ENCODE measurements around the gene GJB3.

The GJB3 gene

DNA sequence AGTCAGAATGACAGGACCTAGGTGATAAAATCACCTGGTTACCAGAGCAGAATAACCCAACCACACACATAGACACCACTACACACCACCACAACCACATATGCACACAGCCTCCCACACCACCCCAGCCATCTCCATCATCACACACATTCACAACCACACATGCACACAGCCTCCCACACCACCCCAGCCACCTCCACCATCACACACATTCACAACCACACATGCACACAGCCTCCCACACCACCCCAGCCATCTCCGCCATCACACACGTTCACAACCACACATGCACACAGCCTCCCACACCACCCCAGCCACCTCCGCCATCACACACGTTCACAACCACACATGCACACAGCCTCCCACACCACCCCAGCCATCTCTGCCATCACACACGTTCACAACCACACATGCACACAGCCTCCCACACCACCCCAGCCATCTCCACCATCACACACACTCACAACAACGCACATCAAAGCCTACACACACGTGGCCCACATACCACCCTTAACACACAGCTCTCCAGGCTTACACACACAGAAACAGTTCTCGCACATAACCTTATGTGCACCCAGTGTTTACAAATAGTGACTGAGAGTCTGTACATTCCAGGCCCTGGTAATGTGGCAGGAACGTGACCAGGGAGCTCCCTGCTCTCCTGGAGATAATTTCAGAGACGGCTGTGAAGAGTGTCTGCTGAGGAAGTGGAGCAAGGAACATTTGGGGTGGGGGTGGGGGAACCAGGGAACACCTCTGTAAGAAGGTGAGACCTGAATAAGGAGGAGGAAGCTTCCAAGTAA is 3.3 kb upstream of the GJB3 start:
- TF ChIP-seq, protein P1, sequence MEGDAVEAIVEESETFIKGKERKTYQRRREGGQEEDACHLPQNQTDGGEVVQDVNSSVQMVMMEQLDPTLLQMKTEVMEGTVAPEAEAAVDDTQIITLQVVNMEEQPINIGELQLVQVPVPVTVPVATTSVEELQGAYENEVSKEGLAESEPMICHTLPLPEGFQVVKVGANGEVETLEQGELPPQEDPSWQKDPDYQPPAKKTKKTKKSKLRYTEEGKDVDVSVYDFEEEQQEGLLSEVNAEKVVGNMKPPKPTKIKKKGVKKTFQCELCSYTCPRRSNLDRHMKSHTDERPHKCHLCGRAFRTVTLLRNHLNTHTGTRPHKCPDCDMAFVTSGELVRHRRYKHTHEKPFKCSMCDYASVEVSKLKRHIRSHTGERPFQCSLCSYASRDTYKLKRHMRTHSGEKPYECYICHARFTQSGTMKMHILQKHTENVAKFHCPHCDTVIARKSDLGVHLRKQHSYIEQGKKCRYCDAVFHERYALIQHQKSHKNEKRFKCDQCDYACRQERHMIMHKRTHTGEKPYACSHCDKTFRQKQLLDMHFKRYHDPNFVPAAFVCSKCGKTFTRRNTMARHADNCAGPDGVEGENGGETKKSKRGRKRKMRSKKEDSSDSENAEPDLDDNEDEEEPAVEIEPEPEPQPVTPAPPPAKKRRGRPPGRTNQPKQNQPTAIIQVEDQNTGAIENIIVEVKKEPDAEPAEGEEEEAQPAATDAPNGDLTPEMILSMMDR (IDR thresholded peaks at IDR 0.05), result no peak
- no peaks in the 10 kb centered on the region for H3K4me1 ChIP-seq (ENCODE audit: control insufficient read depth in 1 of 2, insufficient read depth in 1 of 2, low read depth in 1 of 2, low read length in 1 of 2)
- H3K4me3 ChIP-seq (ENCODE audit: low read depth in 1 of 2, low read length in 1 of 2), result no peak overlapping the region
- peaks cover 64% of the 10 kb centered on the region for H3K27me3 ChIP-seq
- no peaks in the 10 kb centered on the region for H3K9me3 ChIP-seq
- no peaks in the 10 kb centered on the region for H3K36me3 ChIP-seq
- H3K27ac ChIP-seq, result no peak overlapping the region

DNA sequence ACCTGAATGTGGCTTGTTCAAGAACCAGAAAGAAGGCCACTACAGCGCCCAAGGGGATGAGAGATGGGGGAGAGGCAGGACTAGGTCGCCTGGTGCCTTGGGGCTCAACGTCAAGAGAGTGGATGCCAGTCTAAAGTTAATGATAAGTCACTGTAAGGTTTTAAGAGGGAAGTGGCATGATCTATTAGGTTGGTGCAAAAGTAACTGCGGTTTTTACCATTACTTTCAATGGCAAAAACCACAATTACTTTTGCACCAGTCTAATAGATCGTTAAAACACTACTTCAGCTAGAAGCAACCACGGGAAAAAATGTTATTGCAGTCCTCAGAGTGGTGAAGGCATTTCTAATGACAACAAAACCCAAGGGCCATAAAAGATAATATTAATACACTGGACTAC is 2.6 kb upstream of the GJB3 start:
- Histone ChIP-seq H3K36me3 (no peaks in the 10 kb centered on the region), H3K4me1 (ENCODE audit: control insufficient read depth in 1 of 2, insufficient read depth in 1 of 2, low read depth in 1 of 2, low read length in 1 of 2) (no peaks in the 10 kb centered on the region), H3K9me3 (no peaks in the 10 kb centered on the region), H3K4me3 (ENCODE audit: low read depth in 1 of 2, low read length in 1 of 2) (no peak overlapping the region), H3K27me3 (peaks cover 69% of the 10 kb centered on the region), H3K27ac (no peak overlapping the region)
- TF ChIP-seq, protein P1 (IDR thresholded peaks at IDR 0.05), result no peak

DNA sequence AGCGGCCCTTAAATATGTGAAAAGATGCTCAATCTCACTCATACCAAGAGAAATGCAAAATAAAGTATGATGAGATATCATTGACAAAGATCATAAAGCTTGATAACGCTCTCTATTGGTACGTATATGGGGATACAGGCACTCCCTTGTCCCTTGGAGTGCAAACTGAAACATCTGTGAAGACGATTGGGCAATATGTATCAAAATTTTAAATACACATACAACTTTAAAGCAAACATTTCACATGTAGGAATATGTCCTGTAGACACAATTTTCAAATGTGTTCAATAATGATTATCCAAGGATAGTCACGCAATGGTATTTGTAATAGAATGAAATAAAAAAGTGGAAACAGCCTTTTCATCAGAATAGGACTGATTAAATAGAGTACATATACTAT is 2.0 kb upstream of the GJB3 start:
- H3K4me1 ChIP-seq (ENCODE audit: control insufficient read depth in 1 of 2, insufficient read depth in 1 of 2, low read depth in 1 of 2, low read length in 1 of 2), result no peaks in the 10 kb centered on the region
- H3K4me3 ChIP-seq (ENCODE audit: low read depth in 1 of 2, low read length in 1 of 2), result no peak overlapping the region
- H3K9me3 ChIP-seq, result no peaks in the 10 kb centered on the region
- TF ChIP-seq, protein P1 (IDR thresholded peaks at IDR 0.05), result no peak
- no peak overlapping the region for H3K27ac ChIP-seq
- H3K27me3 ChIP-seq, result peaks cover 75% of the 10 kb centered on the region
- H3K36me3 ChIP-seq, result no peaks in the 10 kb centered on the region

DNA sequence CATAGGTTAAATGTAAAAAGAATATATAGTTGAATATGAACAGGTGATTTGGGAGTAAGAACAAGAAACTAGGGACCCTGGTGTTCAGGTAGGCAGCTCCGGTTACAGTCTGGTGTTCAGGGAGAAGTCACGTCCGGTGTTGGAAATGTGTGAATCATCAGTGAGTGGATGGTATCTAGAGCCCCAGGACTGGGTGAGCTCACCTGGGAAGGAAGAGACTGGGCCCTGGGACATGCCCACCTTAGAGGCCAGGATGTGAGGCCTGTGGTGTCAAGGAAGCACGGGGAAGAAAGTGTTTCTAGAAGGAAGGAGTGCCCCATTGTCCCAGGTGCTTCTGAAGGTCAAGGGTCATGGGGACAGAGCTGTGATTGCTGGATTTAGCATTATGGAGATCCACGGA is 1.5 kb upstream of the GJB3 start:
- H3K4me1 ChIP-seq (ENCODE audit: control insufficient read depth in 1 of 2, insufficient read depth in 1 of 2, low read depth in 1 of 2, low read length in 1 of 2), result no peaks in the 10 kb centered on the region
- H3K9me3 ChIP-seq, result no peaks in the 10 kb centered on the region
- H3K27ac ChIP-seq, result no peak overlapping the region
- no peak overlapping the region for H3K4me3 ChIP-seq (ENCODE audit: low read depth in 1 of 2, low read length in 1 of 2)
- TF ChIP-seq, protein P1 (IDR thresholded peaks at IDR 0.05), result no peak
- H3K27me3 ChIP-seq, result peaks cover 81% of the 10 kb centered on the region
- H3K36me3 ChIP-seq, result no peaks in the 10 kb centered on the region

DNA sequence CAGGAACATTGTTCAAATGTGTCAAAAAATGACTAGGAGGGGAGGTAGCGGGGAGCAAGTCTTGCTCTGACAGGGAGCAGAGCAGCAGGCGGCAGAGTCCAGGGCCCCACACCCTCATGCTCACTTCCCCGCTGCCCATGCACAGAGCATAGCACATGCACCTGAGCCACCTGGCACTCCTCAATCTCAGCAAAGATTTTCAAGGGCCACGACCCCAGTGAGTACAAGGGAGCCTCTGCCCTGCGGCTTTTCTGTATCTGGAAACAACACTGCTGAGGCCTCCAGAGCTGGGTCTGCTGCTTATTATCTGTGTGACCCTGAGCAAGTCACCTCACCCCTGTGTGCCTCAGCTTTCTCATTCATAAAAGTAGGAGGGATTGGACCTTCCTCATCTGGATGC is 1.1 kb upstream of the GJB3 start:
- H3K9me3 ChIP-seq, result no peaks in the 10 kb centered on the region
- H3K4me1 ChIP-seq (ENCODE audit: control insufficient read depth in 1 of 2, insufficient read depth in 1 of 2, low read depth in 1 of 2, low read length in 1 of 2), result no peaks in the 10 kb centered on the region
- peaks cover 84% of the 10 kb centered on the region for H3K27me3 ChIP-seq
- H3K27ac ChIP-seq, result no peak overlapping the region
- H3K36me3 ChIP-seq, result no peaks in the 10 kb centered on the region
- H3K4me3 ChIP-seq (ENCODE audit: low read depth in 1 of 2, low read length in 1 of 2), result no peak overlapping the region
- TF ChIP-seq, protein P1 (IDR thresholded peaks at IDR 0.05), result no peak
